H9 (cell line): ENCODE data around the gene SST. TPM values are rescaled to one million over a fixed set of nuclear protein-coding genes. Genes with fewer than 3 reads are reported as not detected.

Source experiments
- DNase-seq: peaks from one replicate; pipeline ENCODE4 v3.0.0-alpha.2; 2017
- H2AFZ ChIP-seq: one replicate; pipeline ENCODE4 v1.6.1; 2013; ENCODE audit warnings: mild to moderate bottlenecking, low read length, control low read depth, moderate library complexity
- H2AK5ac ChIP-seq: 2 replicates; pipeline ENCODE4 v1.6.1; 2013; ENCODE audit warnings: low read length, control low read depth, mixed read lengths; ENCODE audit not compliant: insufficient read length
- H2BK120ac ChIP-seq: one replicate; pipeline ENCODE4 v1.6.1; 2013; ENCODE audit warnings: low read depth, mild to moderate bottlenecking, low read length, control low read depth, inconsistent platforms; ENCODE audit not compliant: poor library complexity, severe bottlenecking
- H2BK12ac ChIP-seq: 2 replicates; pipeline ENCODE4 v1.6.1; 2013; ENCODE audit warnings: low read length, control low read depth, mixed read lengths, low read depth; ENCODE audit not compliant: insufficient read length
- H2BK15ac ChIP-seq: 2 replicates; pipeline ENCODE4 v1.6.1; 2013; ENCODE audit warnings: low read depth, low read length, control low read depth
- H2BK20ac ChIP-seq: one replicate; pipeline ENCODE4 v1.6.1; 2013; ENCODE audit warnings: low read depth, mild to moderate bottlenecking, low read length, control low read depth, inconsistent platforms; ENCODE audit not compliant: poor library complexity, severe bottlenecking
- H2BK5ac ChIP-seq: 2 replicates; pipeline ENCODE4 v1.6.1; 2013; ENCODE audit warnings: low read length, control low read depth, mixed read lengths; ENCODE audit not compliant: insufficient read length
- H3K14ac ChIP-seq: 2 replicates; pipeline ENCODE4 v1.6.1; 2013; ENCODE audit warnings: low read length, control low read depth; ENCODE audit not compliant: insufficient read depth
- H3K18ac ChIP-seq: 2 replicates; pipeline ENCODE4 v1.6.1; 2013; ENCODE audit warnings: low read depth, mild to moderate bottlenecking, mixed read lengths, low read length, control low read depth; ENCODE audit not compliant: insufficient read length
- H3K23ac ChIP-seq: 2 replicates; pipeline ENCODE4 v1.6.1; 2013; ENCODE audit warnings: low read length, control low read depth, mixed read lengths, low read depth; ENCODE audit not compliant: insufficient read length
- H3K23me2 ChIP-seq: 2 replicates; pipeline ENCODE4 v1.6.1; 2013; ENCODE audit warnings: low read depth, mild to moderate bottlenecking, mixed read lengths, low read length, control low read depth; ENCODE audit not compliant: insufficient read length, poor library complexity, severe bottlenecking
- H3K27ac ChIP-seq: 2 replicates; pipeline ENCODE4 v1.5.1; 2013; ENCODE audit warnings: low read length, control low read depth, mixed read lengths, low read depth; ENCODE audit not compliant: insufficient read length
- H3K27me3 ChIP-seq: 2 replicates; pipeline ENCODE4 v1.6.1; 2013; ENCODE audit warnings: low read length, control low read depth, inconsistent platforms; ENCODE audit not compliant: insufficient read depth
- H3K4ac ChIP-seq: 2 replicates; pipeline ENCODE4 v1.6.1; 2013; ENCODE audit warnings: low read depth, mild to moderate bottlenecking, control low read depth, inconsistent platforms, low read length, moderate library complexity
- H3K4me1 ChIP-seq: 2 replicates; pipeline ENCODE4 v1.6.1; 2013; ENCODE audit warnings: low read length, control low read depth, inconsistent platforms; ENCODE audit not compliant: insufficient read depth
- H3K4me2 ChIP-seq: 2 replicates; pipeline ENCODE4 v1.6.1; 2013; ENCODE audit warnings: low read length, control low read depth, mixed read lengths; ENCODE audit not compliant: insufficient read length, insufficient read depth
- H3K56ac ChIP-seq: 2 replicates; pipeline ENCODE4 v1.6.1; 2013; ENCODE audit warnings: low read depth, mild to moderate bottlenecking, mixed read lengths, low read length, control low read depth; ENCODE audit not compliant: insufficient read length
- H3K79me1 ChIP-seq: 2 replicates; pipeline ENCODE4 v1.6.1; 2013; ENCODE audit warnings: low read depth, mild to moderate bottlenecking, moderate library complexity, low read length, control low read depth, inconsistent platforms; ENCODE audit not compliant: insufficient read depth, poor library complexity, severe bottlenecking
- H3K79me2 ChIP-seq: 2 replicates; pipeline ENCODE4 v1.6.1; 2013; ENCODE audit warnings: low read length, control low read depth, inconsistent platforms; ENCODE audit not compliant: insufficient read depth
- H3K9ac ChIP-seq: 2 replicates; pipeline ENCODE4 v1.6.1; 2013; ENCODE audit warnings: low read length, control low read depth, mixed read lengths; ENCODE audit not compliant: insufficient read length; ENCODE audit errors: extremely low read depth
- H3K9me3 ChIP-seq: one replicate; pipeline ENCODE4 v1.6.1; 2013; ENCODE audit warnings: low read depth, low read length, inconsistent platforms; ENCODE audit not compliant: control insufficient read depth
- H3T11ph ChIP-seq: one replicate; pipeline ENCODE4 v1.6.1; 2013; ENCODE audit warnings: mild to moderate bottlenecking, low read length, control low read depth, inconsistent platforms
- H4K20me1 ChIP-seq: one replicate; pipeline ENCODE4 v1.6.1; 2013; ENCODE audit not compliant: control insufficient read depth, insufficient read length, insufficient read depth
- H4K5ac ChIP-seq: 2 replicates; pipeline ENCODE4 v1.6.1; 2013; ENCODE audit warnings: low read depth, mild to moderate bottlenecking, mixed read lengths, low read length, control low read depth; ENCODE audit not compliant: insufficient read length
- H4K8ac ChIP-seq: replicated peaks from 2 replicates; pipeline ENCODE4 v1.6.1; 2013; ENCODE audit warnings: low read length, control low read depth, mixed read lengths, low read depth; ENCODE audit not compliant: insufficient read length
- H4K91ac ChIP-seq: 2 replicates; pipeline ENCODE4 v1.6.1; 2013; ENCODE audit warnings: low read depth, mild to moderate bottlenecking, moderate library complexity, mixed read lengths, low read length, control low read depth; ENCODE audit not compliant: insufficient read length
- H3K27ac Mint-ChIP-seq, 3 experiments: 2 replicates in 2 of 3; 3 replicates in 1 of 3; pipeline ENCODE4 v1.8.0; 2020 to 2021; ENCODE audit warnings: mixed read lengths in 3 of 3, mild to moderate bottlenecking in 1 of 3, moderate library complexity in 1 of 3
- H3K27me3 Mint-ChIP-seq: 2 replicates; pipeline ENCODE4 v1.8.0; 2021; ENCODE audit warnings: low read depth, mild to moderate bottlenecking, moderate library complexity, mixed read lengths
- H3K36me3 Mint-ChIP-seq, 3 experiments: 2 replicates in 2 of 3; 3 replicates in 1 of 3; pipeline ENCODE4 v1.8.0; 2020 to 2021; ENCODE audit warnings: low read depth in 3 of 3, mixed read lengths in 3 of 3; ENCODE audit not compliant: insufficient read depth in 1 of 3
- H3K4me1 Mint-ChIP-seq, 2 experiments: 2 replicates each; pipeline ENCODE4 v1.8.0; 2020; ENCODE audit warnings: mixed read lengths in 2 of 2
- H3K4me3 Mint-ChIP-seq, 2 experiments: 2 replicates in 1 of 2; 3 replicates in 1 of 2; pipeline ENCODE4 v1.8.0; 2020 to 2021; ENCODE audit warnings: mild to moderate bottlenecking in 2 of 2, mixed read lengths in 2 of 2, moderate library complexity in 1 of 2
- H3K9me3 Mint-ChIP-seq, 2 experiments: 2 replicates in 1 of 2; 3 replicates in 1 of 2; pipeline ENCODE4 v1.8.0; 2020; ENCODE audit warnings: mild to moderate bottlenecking in 2 of 2, mixed read lengths in 2 of 2, moderate library complexity in 1 of 2
- WGBS: extraction: QIAGEN DNeasy Blood & Tissue Kit; methylation state at CpG from one replicate; pipeline ENCODE4 v1.1.7; 2013; ENCODE audit warnings: missing lambda C conversion rate, low lambda C conversion rate, mixed read lengths; ENCODE audit not compliant: insufficient read length; ENCODE audit errors: extremely low coverage; 5-methylcytosine and 5-hydroxymethylcytosine counted together
- total RNA-seq: library from RNA; stranded (reverse); gene quantifications from 2 replicates; pipeline ENCODE4 v1.2.1, GENCODE V29; 2021
- TF ChIP-seq, protein P1 (sequence below): fragments of 200-600 bp; sonication (generic); conservative IDR thresholded peaks from 3 replicates; pipeline ENCODE4 v1.8.0; 2021; ENCODE audit warnings: antibody characterized with exemption, mild to moderate bottlenecking

Gene SST
- total RNA-seq, 1 experiment from 2014 or later = not detected

DNA sequence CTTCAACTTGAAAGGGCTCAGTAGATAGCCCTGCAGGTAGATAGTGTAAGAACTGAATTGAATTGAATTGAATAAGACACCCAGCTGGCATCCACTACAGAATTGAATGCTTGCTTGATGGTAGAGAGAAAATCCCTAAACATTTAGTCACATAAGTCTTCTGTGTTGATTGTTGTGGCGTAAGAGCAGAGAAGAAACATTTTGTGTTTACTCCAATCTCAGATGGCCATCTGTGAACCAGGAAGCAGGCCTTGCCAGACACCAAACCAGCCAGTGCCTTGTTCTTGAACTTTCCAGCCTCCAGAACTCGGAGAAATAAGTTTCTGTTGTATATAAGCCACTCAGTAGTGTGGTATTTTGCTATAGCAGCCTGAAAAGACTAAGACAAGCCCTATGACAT, 43.6 kb downstream of the SST start:
- H3K36me3 Mint-ChIP-seq = peaks cover 0 to 1% (median 0%) of the 10 kb centered on the region in 3 experiments; a peak in 1 of 7 replicates
- H2BK20ac ChIP-seq = no peak overlapping the region
- H2AFZ ChIP-seq = no peak overlapping the region
- no peaks in the 10 kb centered on the region for H3K9me3 ChIP-seq
- no peak overlapping the region for H4K5ac ChIP-seq
- H3K4ac ChIP-seq = no peak overlapping the region
- no peak overlapping the region for H3K23ac ChIP-seq
- TF ChIP-seq, protein P1, sequence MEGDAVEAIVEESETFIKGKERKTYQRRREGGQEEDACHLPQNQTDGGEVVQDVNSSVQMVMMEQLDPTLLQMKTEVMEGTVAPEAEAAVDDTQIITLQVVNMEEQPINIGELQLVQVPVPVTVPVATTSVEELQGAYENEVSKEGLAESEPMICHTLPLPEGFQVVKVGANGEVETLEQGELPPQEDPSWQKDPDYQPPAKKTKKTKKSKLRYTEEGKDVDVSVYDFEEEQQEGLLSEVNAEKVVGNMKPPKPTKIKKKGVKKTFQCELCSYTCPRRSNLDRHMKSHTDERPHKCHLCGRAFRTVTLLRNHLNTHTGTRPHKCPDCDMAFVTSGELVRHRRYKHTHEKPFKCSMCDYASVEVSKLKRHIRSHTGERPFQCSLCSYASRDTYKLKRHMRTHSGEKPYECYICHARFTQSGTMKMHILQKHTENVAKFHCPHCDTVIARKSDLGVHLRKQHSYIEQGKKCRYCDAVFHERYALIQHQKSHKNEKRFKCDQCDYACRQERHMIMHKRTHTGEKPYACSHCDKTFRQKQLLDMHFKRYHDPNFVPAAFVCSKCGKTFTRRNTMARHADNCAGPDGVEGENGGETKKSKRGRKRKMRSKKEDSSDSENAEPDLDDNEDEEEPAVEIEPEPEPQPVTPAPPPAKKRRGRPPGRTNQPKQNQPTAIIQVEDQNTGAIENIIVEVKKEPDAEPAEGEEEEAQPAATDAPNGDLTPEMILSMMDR = no peak
- no peak overlapping the region for H4K8ac ChIP-seq
- H4K91ac ChIP-seq = no peak overlapping the region
- DNase-seq = no peak
- no peak overlapping the region for H2BK15ac ChIP-seq
- H3K4me1 ChIP-seq = no peaks in the 10 kb centered on the region
- no peak overlapping the region for H3K9ac ChIP-seq
- no peak overlapping the region for H3K27ac Mint-ChIP-seq
- no CpG with 5 or more reads among the region's 2 CpGs for WGBS
- H3K79me1 ChIP-seq = no peaks in the 10 kb centered on the region
- H3K27ac ChIP-seq = no peak overlapping the region
- H3K18ac ChIP-seq = no peak overlapping the region
- H3K23me2 ChIP-seq = no peaks in the 10 kb centered on the region
- H3K14ac ChIP-seq = no peak overlapping the region
- no peak overlapping the region for H3K4me3 Mint-ChIP-seq
- H3K4me1 Mint-ChIP-seq = peaks cover 16 to 25% of the 10 kb centered on the region in 2 experiments
- no peaks in the 10 kb centered on the region for H4K20me1 ChIP-seq
- no peak overlapping the region for H2BK120ac ChIP-seq
- H3K56ac ChIP-seq = no peak overlapping the region
- peaks cover 3% of the 10 kb centered on the region; the same call in 1 of the 2 replicates for H3K27me3 ChIP-seq
- no peak overlapping the region for H2BK5ac ChIP-seq
- H2AK5ac ChIP-seq = no peak overlapping the region
- H3K79me2 ChIP-seq = no peaks in the 10 kb centered on the region
- no peak overlapping the region for H3T11ph ChIP-seq
- no peak overlapping the region for H2BK12ac ChIP-seq
- H3K27me3 Mint-ChIP-seq = peaks cover 37% of the 10 kb centered on the region
- H3K4me2 ChIP-seq = no peak overlapping the region
- H3K9me3 Mint-ChIP-seq = no peaks in the 10 kb centered on the region
